Measurements from ENCODE around the gene CCDC157. TPM values are rescaled to one million over a fixed set of nuclear protein-coding genes. Genes with fewer than 3 reads are reported as not detected.

CCDC157 gene
- 2.2 and 3.9 TPM in 2 replicates for total RNA-seq

GRCh38 chr22:30356449-30357235, at the start of gene CCDC157, which contains the start of gene SF3A1:
CCDC157 (plus strand) TSS chr22:30357007; CDS start chr22:30366001, 8,994 bp downstream.
SF3A1 (minus strand) TSS chr22:30356894; CDS start chr22:30356792, 102 bp downstream.

GRCh38 chr22:30326706-30327362, 30.0 kb upstream of the CCDC157 start, which contains the start of gene TBC1D10A:
TBC1D10A (minus strand) TSS chr22:30326941; CDS start chr22:30326881, 60 bp downstream.

GRCh38 chr22:30386960-30387827, 30.4 kb downstream of the CCDC157 start, which contains the start of gene RNF215:
RNF215 (minus strand) TSS chr22:30387411; CDS start chr22:30387313, 98 bp downstream.

GRCh38 chr22:30396871-30397655, 40.3 kb downstream of the CCDC157 start, which contains the start of gene SEC14L2:
SEC14L2 (plus strand) TSS chr22:30397018; CDS start chr22:30397117, 99 bp downstream.

GRCh38 chr22:30425616-30426387, 69.0 kb downstream of the CCDC157 start, which contains the start of gene MTFP1:
MTFP1 (plus strand) TSS chr22:30425768; CDS start chr22:30425880, 112 bp downstream.

Other genes with a start within 250 kb of the CCDC157 start
- 12.9 and 52.8 TPM in 2 replicates for gene LIF, start 110.2 kb upstream of the CCDC157 start, total RNA-seq
- 0.13 TPM in 1 of 2 replicates, not detected in the other for gene OSM, start 90.2 kb upstream of the CCDC157 start, total RNA-seq
- 8.1 and 8.9 TPM in 2 replicates for gene CASTOR1, start 67.5 kb upstream of the CCDC157 start, total RNA-seq
- gene TBC1D10A, start 30.1 kb upstream of the CCDC157 start, total RNA-seq, result 16.3 and 19.9 TPM in 2 replicates
- 24.3 and 63.7 TPM in 2 replicates for gene SF3A1, start 113 bp upstream of the CCDC157 start, total RNA-seq
- 23.7 and 24.6 TPM in 2 replicates for gene RNF215, start 30.4 kb downstream of the CCDC157 start, total RNA-seq
- 7.0 and 77.6 TPM in 2 replicates for gene SEC14L2, start 40.0 kb downstream of the CCDC157 start, total RNA-seq
- 20.0 and 53.7 TPM in 2 replicates for gene MTFP1, start 68.8 kb downstream of the CCDC157 start, total RNA-seq
- not detected in 2 replicates for gene SEC14L3, start 115.0 kb downstream of the CCDC157 start, total RNA-seq
- not detected in 2 replicates for gene SEC14L4, start 148.7 kb downstream of the CCDC157 start, total RNA-seq
- not detected in 2 replicates for gene SEC14L6, start 189.7 kb downstream of the CCDC157 start, total RNA-seq
- gene GAL3ST1, start 217.7 kb downstream of the CCDC157 start, total RNA-seq, result not detected in 2 replicates
- 62.1 and 67.6 TPM in 2 replicates for gene PES1, start 234.9 kb downstream of the CCDC157 start, total RNA-seq

All from epithelial cell of alveolus of lung (primary cell).